Activated naive CD4-positive, alpha-beta T cell (primary cell): ENCODE results near the gene RNF113B.

Source experiments
- DNase-seq, 4 experiments: peaks; one replicate each; lab custom pipeline; 2025; lab: John Stamatoyannopoulos, UW

Gene RNF113B

GRCh38 chr13:98176777-98177608 lies at the start of gene RNF113B:
TSS of gene RNF113B (minus strand) at chr13:98177269. CDS start at chr13:98177236, 33 bp downstream.
- no peak for DNase-seq

- no peak for DNase-seq
Measured at GRCh38 chr13:98226496-98226895, 49.4 kb upstream of the RNF113B start.

GRCh38 chr13:98225036-98225940 lies 48.2 kb upstream of the RNF113B start:
- DNase-seq, result no peak

GRCh38 chr13:98224557-98224956 lies 47.5 kb upstream of the RNF113B start:
- DNase-seq, result no peak

GRCh38 chr13:98223741-98224140 lies 46.7 kb upstream of the RNF113B start:
- DNase-seq, result no peak

- DNase-seq, result no peak
Measured at GRCh38 chr13:98222816-98223215, 45.7 kb upstream of the RNF113B start.

- DNase-seq, result no peak
Measured at GRCh38 chr13:98222081-98222554, 45.0 kb upstream of the RNF113B start.

GRCh38 chr13:98221234-98221633 lies 44.2 kb upstream of the RNF113B start:
- DNase-seq, result no peak

GRCh38 chr13:98220271-98220791 lies 43.3 kb upstream of the RNF113B start:
- no peak for DNase-seq

GRCh38 chr13:98219685-98220084 lies 42.6 kb upstream of the RNF113B start:
- no peak for DNase-seq

GRCh38 chr13:98217597-98217996 lies 40.5 kb upstream of the RNF113B start:
- DNase-seq, result no peak

- DNase-seq, result no peak
Measured at GRCh38 chr13:98216711-98217285, 39.7 kb upstream of the RNF113B start.

GRCh38 chr13:98216135-98216565 lies 39.1 kb upstream of the RNF113B start:
- DNase-seq, result no peak

- no peak for DNase-seq
Measured at GRCh38 chr13:98215508-98215907, 38.4 kb upstream of the RNF113B start.

GRCh38 chr13:98214707-98215106 lies 37.6 kb upstream of the RNF113B start:
- no peak for DNase-seq

GRCh38 chr13:98214008-98214643 lies 37.1 kb upstream of the RNF113B start:
- DNase-seq, result no peak

- no peak for DNase-seq
Measured at GRCh38 chr13:98213354-98213753, 36.3 kb upstream of the RNF113B start.

- DNase-seq, result no peak
Measured at GRCh38 chr13:98212763-98213162, 35.7 kb upstream of the RNF113B start.

- no peak for DNase-seq
Measured at GRCh38 chr13:98208606-98209005, 31.5 kb upstream of the RNF113B start.

GRCh38 chr13:98207416-98207815 lies 30.3 kb upstream of the RNF113B start:
- DNase-seq, result no peak

- DNase-seq, result no peak
Measured at GRCh38 chr13:98206946-98207345, 29.9 kb upstream of the RNF113B start.

GRCh38 chr13:98204546-98204945 lies 27.5 kb upstream of the RNF113B start:
- DNase-seq, result no peak
